Measurements from ENCODE around the gene UQCC2. TPM values are rescaled to one million over a fixed set of nuclear protein-coding genes. Genes with fewer than 3 reads are reported as not detected.

UQCC2 gene
- total and polyA plus RNA-seq, 4 donors = 6.8 to 75.9 (median 22.4) TPM

DNA sequence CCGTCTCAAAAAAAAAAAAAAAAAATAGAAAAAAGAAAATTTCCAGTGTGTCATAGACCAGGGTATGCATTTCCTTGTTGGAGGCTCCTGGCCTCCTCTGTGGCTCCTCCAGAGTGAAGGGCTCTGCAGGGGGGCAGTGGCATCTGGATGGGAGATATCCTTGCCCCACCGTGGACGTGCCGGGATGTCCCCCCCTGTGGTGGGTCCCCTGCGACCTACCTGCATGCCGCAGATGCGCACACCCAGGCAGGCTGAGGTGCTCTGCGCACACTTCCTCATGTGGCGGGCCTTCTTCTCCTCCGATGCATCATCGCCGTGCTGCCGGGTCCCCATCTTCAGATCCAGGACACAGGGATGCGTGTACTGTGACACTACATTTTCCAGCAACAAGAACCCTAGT lies 13.7 kb upstream of the UQCC2 start (continued):
- TF ChIP-seq, protein P1, sequence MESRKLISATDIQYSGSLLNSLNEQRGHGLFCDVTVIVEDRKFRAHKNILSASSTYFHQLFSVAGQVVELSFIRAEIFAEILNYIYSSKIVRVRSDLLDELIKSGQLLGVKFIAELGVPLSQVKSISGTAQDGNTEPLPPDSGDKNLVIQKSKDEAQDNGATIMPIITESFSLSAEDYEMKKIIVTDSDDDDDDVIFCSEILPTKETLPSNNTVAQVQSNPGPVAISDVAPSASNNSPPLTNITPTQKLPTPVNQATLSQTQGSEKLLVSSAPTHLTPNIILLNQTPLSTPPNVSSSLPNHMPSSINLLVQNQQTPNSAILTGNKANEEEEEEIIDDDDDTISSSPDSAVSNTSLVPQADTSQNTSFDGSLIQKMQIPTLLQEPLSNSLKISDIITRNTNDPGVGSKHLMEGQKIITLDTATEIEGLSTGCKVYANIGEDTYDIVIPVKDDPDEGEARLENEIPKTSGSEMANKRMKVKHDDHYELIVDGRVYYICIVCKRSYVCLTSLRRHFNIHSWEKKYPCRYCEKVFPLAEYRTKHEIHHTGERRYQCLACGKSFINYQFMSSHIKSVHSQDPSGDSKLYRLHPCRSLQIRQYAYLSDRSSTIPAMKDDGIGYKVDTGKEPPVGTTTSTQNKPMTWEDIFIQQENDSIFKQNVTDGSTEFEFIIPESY (IDR thresholded peaks at IDR 0.05) = no peak
- TF ChIP-seq RAD21 (IDR thresholded peaks at IDR 0.05) (no peak), HNF4G (IDR thresholded peaks at IDR 0.05) (no peak)
- TF ChIP-seq, protein P2, sequence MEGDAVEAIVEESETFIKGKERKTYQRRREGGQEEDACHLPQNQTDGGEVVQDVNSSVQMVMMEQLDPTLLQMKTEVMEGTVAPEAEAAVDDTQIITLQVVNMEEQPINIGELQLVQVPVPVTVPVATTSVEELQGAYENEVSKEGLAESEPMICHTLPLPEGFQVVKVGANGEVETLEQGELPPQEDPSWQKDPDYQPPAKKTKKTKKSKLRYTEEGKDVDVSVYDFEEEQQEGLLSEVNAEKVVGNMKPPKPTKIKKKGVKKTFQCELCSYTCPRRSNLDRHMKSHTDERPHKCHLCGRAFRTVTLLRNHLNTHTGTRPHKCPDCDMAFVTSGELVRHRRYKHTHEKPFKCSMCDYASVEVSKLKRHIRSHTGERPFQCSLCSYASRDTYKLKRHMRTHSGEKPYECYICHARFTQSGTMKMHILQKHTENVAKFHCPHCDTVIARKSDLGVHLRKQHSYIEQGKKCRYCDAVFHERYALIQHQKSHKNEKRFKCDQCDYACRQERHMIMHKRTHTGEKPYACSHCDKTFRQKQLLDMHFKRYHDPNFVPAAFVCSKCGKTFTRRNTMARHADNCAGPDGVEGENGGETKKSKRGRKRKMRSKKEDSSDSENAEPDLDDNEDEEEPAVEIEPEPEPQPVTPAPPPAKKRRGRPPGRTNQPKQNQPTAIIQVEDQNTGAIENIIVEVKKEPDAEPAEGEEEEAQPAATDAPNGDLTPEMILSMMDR (IDR thresholded peaks at IDR 0.05; ENCODE audit: low read depth, low read length, missing input control) = no peak

GRCh38 chr6:33724102-33725023 lies 12.9 kb upstream of the UQCC2 start:
- Histone ChIP-seq H3K9me3 (ENCODE audit: control insufficient read depth in 4 of 4, low read length in 3 of 4) (no peaks in the 10 kb centered on the region), H3K4me3 (ENCODE audit: low read depth in 1 of 3, low read length in 3 of 3) (no peak overlapping the region), H3K4me1 (ENCODE audit: control insufficient read depth in 4 of 4, insufficient read depth in 4 of 4, low read length in 3 of 4) (peaks cover 0 to 3% (median 0%) of the 10 kb centered on the region in 4 donors), H3K36me3 (ENCODE audit: control insufficient read depth in 4 of 4, insufficient read depth in 3 of 4, low read depth in 1 of 4, low read length in 3 of 4) (no peaks in the 10 kb centered on the region), H3K9ac (ENCODE audit: low read depth in 1 of 2, low read length in 2 of 2) (no peak overlapping the region), H3K27ac (ENCODE audit: low read depth in 1 of 2, low read length in 2 of 2) (no peak overlapping the region), H3K27me3 (ENCODE audit: control insufficient read depth in 4 of 4, insufficient read depth in 4 of 4, low read length in 3 of 4) (no peaks in the 10 kb centered on the region)
- no peak for TF ChIP-seq HNF4A (conservative IDR thresholded peaks at IDR 0.05)
- TF ChIP-seq HNF4G (IDR thresholded peaks at IDR 0.05) = no peak
- TF ChIP-seq, protein P3, sequence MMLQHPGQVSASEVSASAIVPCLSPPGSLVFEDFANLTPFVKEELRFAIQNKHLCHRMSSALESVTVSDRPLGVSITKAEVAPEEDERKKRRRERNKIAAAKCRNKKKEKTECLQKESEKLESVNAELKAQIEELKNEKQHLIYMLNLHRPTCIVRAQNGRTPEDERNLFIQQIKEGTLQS (IDR thresholded peaks at IDR 0.05) = no peak
- TF ChIP-seq FOXA1 (IDR thresholded peaks at IDR 0.05) = no peak
- TF ChIP-seq JUND (IDR thresholded peaks at IDR 0.05) = no peak
- TF ChIP-seq, protein P1 (IDR thresholded peaks at IDR 0.05) = no peak
- TF ChIP-seq, protein P2 (IDR thresholded peaks at IDR 0.05; ENCODE audit: low read depth, low read length, missing input control) = no peak
- TF ChIP-seq, protein P4, sequence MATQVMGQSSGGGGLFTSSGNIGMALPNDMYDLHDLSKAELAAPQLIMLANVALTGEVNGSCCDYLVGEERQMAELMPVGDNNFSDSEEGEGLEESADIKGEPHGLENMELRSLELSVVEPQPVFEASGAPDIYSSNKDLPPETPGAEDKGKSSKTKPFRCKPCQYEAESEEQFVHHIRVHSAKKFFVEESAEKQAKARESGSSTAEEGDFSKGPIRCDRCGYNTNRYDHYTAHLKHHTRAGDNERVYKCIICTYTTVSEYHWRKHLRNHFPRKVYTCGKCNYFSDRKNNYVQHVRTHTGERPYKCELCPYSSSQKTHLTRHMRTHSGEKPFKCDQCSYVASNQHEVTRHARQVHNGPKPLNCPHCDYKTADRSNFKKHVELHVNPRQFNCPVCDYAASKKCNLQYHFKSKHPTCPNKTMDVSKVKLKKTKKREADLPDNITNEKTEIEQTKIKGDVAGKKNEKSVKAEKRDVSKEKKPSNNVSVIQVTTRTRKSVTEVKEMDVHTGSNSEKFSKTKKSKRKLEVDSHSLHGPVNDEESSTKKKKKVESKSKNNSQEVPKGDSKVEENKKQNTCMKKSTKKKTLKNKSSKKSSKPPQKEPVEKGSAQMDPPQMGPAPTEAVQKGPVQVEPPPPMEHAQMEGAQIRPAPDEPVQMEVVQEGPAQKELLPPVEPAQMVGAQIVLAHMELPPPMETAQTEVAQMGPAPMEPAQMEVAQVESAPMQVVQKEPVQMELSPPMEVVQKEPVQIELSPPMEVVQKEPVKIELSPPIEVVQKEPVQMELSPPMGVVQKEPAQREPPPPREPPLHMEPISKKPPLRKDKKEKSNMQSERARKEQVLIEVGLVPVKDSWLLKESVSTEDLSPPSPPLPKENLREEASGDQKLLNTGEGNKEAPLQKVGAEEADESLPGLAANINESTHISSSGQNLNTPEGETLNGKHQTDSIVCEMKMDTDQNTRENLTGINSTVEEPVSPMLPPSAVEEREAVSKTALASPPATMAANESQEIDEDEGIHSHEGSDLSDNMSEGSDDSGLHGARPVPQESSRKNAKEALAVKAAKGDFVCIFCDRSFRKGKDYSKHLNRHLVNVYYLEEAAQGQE (IDR thresholded peaks at IDR 0.05) = no peak
- TF ChIP-seq RAD21 (IDR thresholded peaks at IDR 0.05) = no peak
- TF ChIP-seq SP1 (IDR thresholded peaks at IDR 0.05) = no peak
- no peak for TF ChIP-seq YY1 (IDR thresholded peaks at IDR 0.05)
- DNase-seq (ENCODE audit: low spot score) = no peak
- 84% methylated on average over 13 of the region's 13 CpGs for WGBS

Measured in liver (tissue), 9 donors.